SK-N-SH treated with all-trans-retinoic acid at 6 μM for 48 hours (cell line): ENCODE results near the gene RRP12.

Experiments
- CSDC2 ChIP-seq: fragments of 250-450 bp; sonication (Bioruptor Pico); IDR thresholded peaks from 2 replicates; pipeline ENCODE4 v1.5.0; 2020; ENCODE audit warnings: mild to moderate bottlenecking, moderate library complexity
- PPARA ChIP-seq: fragments of 250-450 bp; sonication (Bioruptor Pico); IDR thresholded peaks from 2 replicates; pipeline ENCODE4 v1.5.0; 2020; ENCODE audit warnings: mild to moderate bottlenecking, borderline replicate concordance
- SNAI2 ChIP-seq: fragments of 250-450 bp; sonication (Bioruptor Pico); IDR thresholded peaks from 2 replicates; pipeline ENCODE4 v1.5.0; 2020; ENCODE audit warnings: mild to moderate bottlenecking, moderate library complexity
- TCF4 ChIP-seq: fragments of 250-450 bp; sonication (Bioruptor Pico); IDR thresholded peaks from 2 replicates; pipeline ENCODE4 v1.8.0; 2021; ENCODE audit warnings: mild to moderate bottlenecking, moderate library complexity, borderline replicate concordance
- TOX ChIP-seq: fragments of 250-450 bp; sonication (Bioruptor Pico); IDR thresholded peaks from 2 replicates; pipeline ENCODE4 v1.8.0; 2021; ENCODE audit warnings: mild to moderate bottlenecking, moderate library complexity, borderline replicate concordance

DNA sequence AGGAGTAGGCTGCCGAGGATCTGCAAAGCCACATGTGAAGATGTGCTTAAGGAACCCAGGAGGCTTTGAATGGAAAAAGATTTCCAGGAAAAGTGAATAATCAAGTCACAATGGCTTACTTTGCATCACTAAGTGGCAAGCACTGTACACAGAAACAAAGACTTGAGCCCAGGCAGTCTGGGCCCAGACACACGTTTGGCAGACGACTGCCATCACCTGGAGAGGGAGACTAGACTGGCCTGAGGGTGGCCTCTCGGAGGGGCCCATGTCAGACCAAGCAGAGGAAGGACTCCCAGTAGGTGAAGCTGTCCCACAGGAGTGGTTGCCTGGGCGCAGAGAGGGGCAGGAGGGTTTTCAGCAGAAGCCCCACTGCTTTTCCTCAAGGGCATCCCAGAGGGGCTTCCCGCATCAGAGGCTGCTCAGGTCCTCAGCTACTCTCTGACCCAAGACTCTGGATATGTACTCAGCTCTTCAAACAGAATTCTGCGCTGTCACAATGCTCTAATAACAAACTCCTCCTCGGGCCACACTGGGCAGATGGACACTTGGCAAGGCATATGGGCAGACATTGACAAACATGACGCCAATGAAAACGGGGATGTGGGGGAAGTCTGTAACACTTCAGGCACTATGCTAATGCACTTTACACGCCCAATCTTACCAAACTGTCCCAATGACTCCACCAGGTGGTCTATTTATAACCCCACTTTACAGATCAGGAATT is 38.7 kb downstream of the RRP12 start:
- TF ChIP-seq TCF4 (CRISPR knock-in tag) = no peak
- TF ChIP-seq SNAI2 (CRISPR knock-in tag) = no peak
- no peak for TF ChIP-seq CSDC2 (CRISPR knock-in tag)
- TF ChIP-seq PPARA (CRISPR knock-in tag) = no peak
- TF ChIP-seq TOX = no peak
